HEK293T (cell line): ENCODE measurements around the gene ANKH.

Experiments
- CTCF ChIA-PET: fragments of 350-600 bp; formaldehyde crosslinking; extraction: SDS; loops from one replicate; lab custom pipeline; 2021; ENCODE audit warnings: antibody characterized with exemption, inconsistent platforms; lab: Yijun Ruan, JAX
- POLR2A ChIA-PET: fragments of 350-600 bp; formaldehyde crosslinking; extraction: SDS; loops from one replicate; lab custom pipeline; 2020; ENCODE audit warnings: antibody characterized with exemption, inconsistent platforms; lab: Yijun Ruan, JAX
- DNase-seq: peaks from one replicate; pipeline ENCODE4 v3.0.0; 2012; ENCODE audit warnings: mixed read lengths; ENCODE audit errors: extremely low spot score
- ARNT ChIP-seq: fragments of 450-650 bp; IDR thresholded peaks from 2 replicates; pipeline ENCODE4 v1.6.1; 2017; ENCODE audit warnings: mild to moderate bottlenecking
- BHLHE40 ChIP-seq: fragments of 450-650 bp; IDR thresholded peaks from 2 replicates; pipeline ENCODE4 v1.6.1; 2016; ENCODE audit warnings: mild to moderate bottlenecking, moderate library complexity, borderline replicate concordance
- CTBP1 ChIP-seq: fragments of 450-650 bp; IDR thresholded peaks from 2 replicates; pipeline ENCODE4 v1.6.1; 2016; ENCODE audit warnings: borderline replicate concordance
- ELF4 ChIP-seq: fragments of 450-650 bp; IDR thresholded peaks from 2 replicates; pipeline ENCODE4 v1.6.1; 2017; ENCODE audit warnings: antibody characterized with exemption
- FOXA1 ChIP-seq: fragments of 450-650 bp; IDR thresholded peaks from 2 replicates; pipeline ENCODE4 v1.6.1; 2016; ENCODE audit warnings: mild to moderate bottlenecking
- FOXK2 ChIP-seq: fragments of 450-650 bp; IDR thresholded peaks from 2 replicates; pipeline ENCODE4 v1.6.1; 2016; ENCODE audit warnings: mild to moderate bottlenecking
- FOXM1 ChIP-seq: fragments of 450-650 bp; IDR thresholded peaks from 2 replicates; pipeline ENCODE4 v1.6.1; 2017; ENCODE audit warnings: mild to moderate bottlenecking, borderline replicate concordance
- HDGF ChIP-seq: fragments of 450-650 bp; IDR thresholded peaks from 2 replicates; pipeline ENCODE4 v1.6.1; 2017; ENCODE audit warnings: antibody characterized with exemption, borderline replicate concordance
- L3MBTL2 ChIP-seq: fragments of 450-650 bp; conservative IDR thresholded peaks from 2 replicates; pipeline ENCODE4 v1.6.1; 2016; ENCODE audit warnings: mild to moderate bottlenecking
- LEF1 ChIP-seq: fragments of 450-650 bp; IDR thresholded peaks from 2 replicates; pipeline ENCODE4 v1.6.1; 2017; ENCODE audit warnings: mild to moderate bottlenecking, borderline replicate concordance
- NFRKB ChIP-seq: fragments of 450-650 bp; IDR thresholded peaks from 2 replicates; pipeline ENCODE4 v1.6.1; 2016; ENCODE audit warnings: mild to moderate bottlenecking, moderate library complexity
- SP1 ChIP-seq: fragments of 450-650 bp; IDR thresholded peaks from 2 replicates; pipeline ENCODE4 v1.6.1; 2017
- SUZ12 ChIP-seq: fragments of 450-650 bp; IDR thresholded peaks from 2 replicates; pipeline ENCODE4 v1.6.1; 2016; ENCODE audit warnings: mild to moderate bottlenecking
- TARDBP ChIP-seq: fragments of 450-650 bp; IDR thresholded peaks from 2 replicates; pipeline ENCODE4 v1.6.1; 2016
- ZNF384 ChIP-seq: fragments of 450-650 bp; IDR thresholded peaks from 2 replicates; pipeline ENCODE4 v1.6.1; 2016
- TF ChIP-seq, protein P1 (sequence below): fragments of 450-650 bp; IDR thresholded peaks from 2 replicates; pipeline ENCODE4 v1.6.1; 2016

The ANKH gene

GRCh38 chr5:14668181-14668591, 203.4 kb downstream of the ANKH start:
- POLR2A ChIA-PET = no interaction called here
- CTCF ChIA-PET = interaction anchor here (1.2 to 1.5 kb wide), 2 partner anchors 17 to 20 kb away, joined by 5 read pairs; no protein-coding TSS in a partner anchor
- DNase-seq = no peak
- TF ChIP-seq L3MBTL2 (no peak), TARDBP (no peak), ELF4 (no peak)
- TF ChIP-seq, protein P1, sequence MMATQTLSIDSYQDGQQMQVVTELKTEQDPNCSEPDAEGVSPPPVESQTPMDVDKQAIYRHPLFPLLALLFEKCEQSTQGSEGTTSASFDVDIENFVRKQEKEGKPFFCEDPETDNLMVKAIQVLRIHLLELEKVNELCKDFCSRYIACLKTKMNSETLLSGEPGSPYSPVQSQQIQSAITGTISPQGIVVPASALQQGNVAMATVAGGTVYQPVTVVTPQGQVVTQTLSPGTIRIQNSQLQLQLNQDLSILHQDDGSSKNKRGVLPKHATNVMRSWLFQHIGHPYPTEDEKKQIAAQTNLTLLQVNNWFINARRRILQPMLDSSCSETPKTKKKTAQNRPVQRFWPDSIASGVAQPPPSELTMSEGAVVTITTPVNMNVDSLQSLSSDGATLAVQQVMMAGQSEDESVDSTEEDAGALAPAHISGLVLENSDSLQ = no peak

- ChIA-PET CTCF (interaction anchor here (1.2 kb wide), 1 partner anchor 19 kb away, joined by 5 read pairs; no protein-coding TSS in a partner anchor), POLR2A (no interaction called here)
- TF ChIP-seq FOXA1 (no peak), ARNT (no peak), NFRKB (no peak), HDGF (no peak), SUZ12 (no peak), FOXM1 (no peak), ZNF384 (no peak), CTBP1 (no peak)
- TF ChIP-seq, protein P1 = no peak
- DNase-seq = no peak
Measured at GRCh38 chr5:14667770-14668169, 203.8 kb downstream of the ANKH start.

- POLR2A ChIA-PET = no interaction called here
- no peak for DNase-seq
- CTCF ChIA-PET = interaction anchor here (0.9 kb wide), 1 partner anchor 19 kb away, joined by 6 read pairs; no protein-coding TSS in a partner anchor
Measured at GRCh38 chr5:14667290-14667689, 204.3 kb downstream of the ANKH start.

GRCh38 chr5:14666357-14666756, 205.2 kb downstream of the ANKH start:
- DNase-seq = no peak
- ChIA-PET POLR2A (no interaction called here), CTCF (interaction anchor here (0.9 kb wide), 1 partner anchor 18 kb away, joined by 6 read pairs; no protein-coding TSS in a partner anchor)
- no peak for TF ChIP-seq FOXK2
- TF ChIP-seq, protein P1 = peak; percentile 91
- no peak for TF ChIP-seq CTBP1

More at GRCh38 chr5:14667290-14667689, 204.3 kb downstream of the ANKH start:
- no peak for TF ChIP-seq FOXA1
- TF ChIP-seq TARDBP = no peak
- TF ChIP-seq FOXM1 = no peak
- no peak for TF ChIP-seq NFRKB
- no peak for TF ChIP-seq ARNT
- no peak for TF ChIP-seq SP1
- TF ChIP-seq, protein P1 = no peak
- no peak for TF ChIP-seq LEF1
- TF ChIP-seq L3MBTL2 = no peak
- TF ChIP-seq ELF4 = no peak
- no peak for TF ChIP-seq HDGF
- TF ChIP-seq FOXK2 = no peak
- TF ChIP-seq ZNF384 = no peak
- no peak for TF ChIP-seq CTBP1
- no peak for TF ChIP-seq SUZ12
- no peak for TF ChIP-seq BHLHE40

DNA sequence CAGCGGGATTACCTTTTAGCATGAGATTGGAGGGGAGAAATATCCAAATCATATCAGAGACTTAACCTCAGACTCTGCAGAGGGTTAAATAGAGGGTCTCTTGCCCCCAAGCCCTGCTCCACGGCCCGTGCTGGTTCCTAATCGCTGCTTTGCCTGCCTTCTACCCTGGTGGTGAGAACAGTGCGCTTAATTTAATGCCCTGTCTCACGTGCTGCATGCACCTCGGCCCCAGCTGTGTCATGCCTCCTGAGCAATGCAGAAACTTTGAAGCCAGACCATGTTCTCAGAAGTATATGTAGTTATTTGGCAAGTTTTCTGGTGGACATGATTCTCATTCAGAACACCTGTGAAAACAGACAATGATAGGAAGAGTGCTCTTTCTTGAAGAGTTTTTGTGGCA, 205.6 kb downstream of the ANKH start:
- POLR2A ChIA-PET = no interaction called here
- CTCF ChIA-PET = no interaction called here
- DNase-seq = peak; percentile 46
- TF ChIP-seq TARDBP (no peak), L3MBTL2 (peak; percentile 88), FOXM1 (no peak), ARNT (no peak)

- DNase-seq = peak; percentile 26
- CTCF ChIA-PET = no interaction called here
- TF ChIP-seq NFRKB (no peak), L3MBTL2 (peak; percentile 63)
- POLR2A ChIA-PET = no interaction called here
Measured at GRCh38 chr5:14665101-14665822, 206.3 kb downstream of the ANKH start.
